ENCODE results near the gene FBP1. TPM values are rescaled to one million over a fixed set of nuclear protein-coding genes. Genes with fewer than 3 reads are reported as not detected.

Gene FBP1
- total RNA-seq, 1 donor from 2014 or later, result 1.1 TPM

- ATAC-seq (ENCODE audit: poor library complexity), result no peak
- intact Hi-C loops (cut with DNase I), result no loop called here
- no peak for DNase-seq
These were observed 23.8 kb upstream of the FBP1 start for GRCh38 chr9:94663140-94663539.

- intact Hi-C loops (cut with DNase I), result no loop called here
These were observed 17.9 kb upstream of the FBP1 start for GRCh38 chr9:94657021-94657725.

GRCh38 chr9:94656200-94656599 is 16.9 kb upstream of the FBP1 start:
- intact Hi-C loops (cut with DNase I), result no loop called here
- no peak for DNase-seq
- ATAC-seq (ENCODE audit: poor library complexity), result peak; percentile 71

More at GRCh38 chr9:94657021-94657725, 17.9 kb upstream of the FBP1 start:
- DNase-seq (no peak), ATAC-seq (ENCODE audit: poor library complexity) (no peak)

GRCh38 chr9:94655739-94656138 is 16.4 kb upstream of the FBP1 start:
- intact Hi-C loops (cut with DNase I), result no loop called here

GRCh38 chr9:94654165-94654894 is 15.0 kb upstream of the FBP1 start:
- DNase-seq (no peak), ATAC-seq (ENCODE audit: poor library complexity) (peak; percentile 46)
- intact Hi-C loops (cut with DNase I), result no loop called here

More at GRCh38 chr9:94655739-94656138, 16.4 kb upstream of the FBP1 start:
- no peak for DNase-seq
- no peak for ATAC-seq (ENCODE audit: poor library complexity)

GRCh38 chr9:94650949-94651348 is 11.6 kb upstream of the FBP1 start:
- intact Hi-C loops (cut with DNase I), result no loop called here
- DNase-seq, result no peak
- ATAC-seq (ENCODE audit: poor library complexity), result no peak

- ATAC-seq (ENCODE audit: poor library complexity) (peak; percentile 36), DNase-seq (no peak)
- intact Hi-C loops (cut with DNase I), result no loop called here
These were observed 9.9 kb upstream of the FBP1 start for GRCh38 chr9:94649100-94649819.

- intact Hi-C loops (cut with DNase I), result no loop called here
- DNase-seq, result no peak
- ATAC-seq (ENCODE audit: poor library complexity), result no peak
These were observed 8.9 kb upstream of the FBP1 start for GRCh38 chr9:94648185-94648584.

- no peak for DNase-seq
- no peak for ATAC-seq (ENCODE audit: poor library complexity)
- intact Hi-C loops (cut with DNase I), result no loop called here
These were observed 6.6 kb upstream of the FBP1 start for GRCh38 chr9:94645901-94646300.

- peak; percentile 83 for ATAC-seq (ENCODE audit: poor library complexity)
- intact Hi-C loops (cut with DNase I), result no loop called here
- peak; percentile 55 for DNase-seq
These were observed 5.2 kb upstream of the FBP1 start for GRCh38 chr9:94644543-94644942.

GRCh38 chr9:94643741-94644140 is 4.4 kb upstream of the FBP1 start:
- DNase-seq, result no peak
- no peak for ATAC-seq (ENCODE audit: poor library complexity)
- intact Hi-C loops (cut with DNase I), result no loop called here

- intact Hi-C loops (cut with DNase I), result no loop called here
- ATAC-seq (ENCODE audit: poor library complexity) (no peak), DNase-seq (no peak)
These were observed 3.9 kb upstream of the FBP1 start for GRCh38 chr9:94643176-94643575.

- ATAC-seq (ENCODE audit: poor library complexity), result no peak
- intact Hi-C loops (cut with DNase I), result no loop called here
These were observed 3.2 kb upstream of the FBP1 start for GRCh38 chr9:94642501-94642900.

GRCh38 chr9:94639999-94640376 is 670 bp upstream of the FBP1 start:
- no peak for ATAC-seq (ENCODE audit: poor library complexity)
- no peak for DNase-seq
- intact Hi-C loops (cut with DNase I), result no loop called here

More at GRCh38 chr9:94642501-94642900, 3.2 kb upstream of the FBP1 start:
- DNase-seq, result no peak

- peak; percentile 13 for ATAC-seq (ENCODE audit: poor library complexity)
- intact Hi-C loops (cut with DNase I), result no loop called here
- no peak for DNase-seq
These were observed 820 bp downstream of the FBP1 start for GRCh38 chr9:94638335-94639060.

- DNase-seq (no peak), ATAC-seq (ENCODE audit: poor library complexity) (no peak)
- intact Hi-C loops (cut with DNase I), result no loop called here
These were observed 6.6 kb downstream of the FBP1 start for GRCh38 chr9:94632737-94633136.

- no peak for DNase-seq
- ATAC-seq (ENCODE audit: poor library complexity), result no peak
- intact Hi-C loops (cut with DNase I), result no loop called here
These were observed 7.7 kb downstream of the FBP1 start for GRCh38 chr9:94631599-94631998.

GRCh38 chr9:94630833-94631232 is 8.5 kb downstream of the FBP1 start:
- intact Hi-C loops (cut with DNase I), result no loop called here
- DNase-seq, result no peak
- ATAC-seq (ENCODE audit: poor library complexity), result no peak

GRCh38 chr9:94630281-94630680 is 9.0 kb downstream of the FBP1 start:
- ATAC-seq (ENCODE audit: poor library complexity) (no peak), DNase-seq (no peak)
- intact Hi-C loops (cut with DNase I), result no loop called here
